SK-N-SH (cell line): ENCODE data around the gene AUTS2. TPM values are rescaled to one million over a fixed set of nuclear protein-coding genes. Genes with fewer than 3 reads are reported as not detected.

Source experiments
- CTCF ChIA-PET: fragments of 300-600, 350-600 bp; formaldehyde crosslinking; extraction: SDS; loops from one replicate; lab custom pipeline; 2021; lab: Yijun Ruan, JAX
- POLR2A ChIA-PET: fragments of 350-600 bp; sonication (Branson Sonifier 250); formaldehyde crosslinking; extraction: SDS; loops from one replicate; lab custom pipeline; 2020; ENCODE audit warnings: antibody characterized with exemption, inconsistent platforms; lab: Yijun Ruan, JAX
- DNase-seq: peaks from one replicate; pipeline ENCODE4 v3.0.0; 2012
- H2AFZ ChIP-seq: fragments of 200-600 bp; sonication (generic); 2 replicates; pipeline ENCODE4 v1.8.1; 2016; ENCODE audit warnings: antibody characterized with exemption, mild to moderate bottlenecking, low read depth
- H3F3A ChIP-seq: fragments of 200-600 bp; sonication (generic); replicated peaks from 2 replicates; pipeline ENCODE3; 2016; ENCODE audit warnings: antibody characterized with exemption, mild to moderate bottlenecking; ENCODE audit not compliant: insufficient read depth
- H3K27ac ChIP-seq, 2 experiments: fragments of 200-500 bp in 1 of 2; fragments of 200-600 bp in 1 of 2; sonication (Bioruptor generic) in 1 of 2; sonication (generic), shearing (Covaris generic) in 1 of 2; 2 replicates each; pipeline versions ENCODE4 v1.5.1 to v1.6.1; 2014 to 2016; ENCODE audit warnings: low read depth in 2 of 2, inconsistent platforms in 1 of 2, low read length in 1 of 2, mild to moderate bottlenecking in 1 of 2, mixed read lengths in 1 of 2
- H3K27me3 ChIP-seq: fragments of 200-600 bp; sonication (generic), shearing (Covaris generic); 2 replicates; pipeline ENCODE4 v1.6.1; 2016; ENCODE audit warnings: mixed run types; ENCODE audit not compliant: insufficient read depth
- H3K36me3 ChIP-seq, 2 experiments: fragments of 200-500 bp in 1 of 2; fragments of 200-600 bp in 1 of 2; sonication (Bioruptor generic) in 1 of 2; sonication (generic) in 1 of 2; replicated peaks in 1 of 2; 2 replicates each; pipeline versions ENCODE3 to v1.5.1; 2014 to 2016; ENCODE audit warnings: low read length in 1 of 2, mild to moderate bottlenecking in 1 of 2; ENCODE audit not compliant: insufficient read depth in 2 of 2, control insufficient read depth in 1 of 2
- H3K4me1 ChIP-seq, 2 experiments: fragments of 200-500 bp in 1 of 2; fragments of 200-600 bp in 1 of 2; sonication (Bioruptor generic) in 1 of 2; sonication (generic), shearing (Covaris generic) in 1 of 2; 2 replicates each; pipeline versions ENCODE4 v1.5.1 to v1.6.1; 2014 to 2016; ENCODE audit warnings: low read depth in 1 of 2, low read length in 1 of 2, mixed run types in 1 of 2; ENCODE audit not compliant: insufficient read depth in 2 of 2, control insufficient read depth in 1 of 2
- H3K4me2 ChIP-seq: fragments of 200-600 bp; sonication (generic), shearing (Covaris generic); 2 replicates; pipeline ENCODE4 v1.6.1; 2017; ENCODE audit warnings: mixed run types
- H3K4me3 ChIP-seq, 2 experiments: fragments of 200-500 bp in 1 of 2; fragments of 200-600 bp in 1 of 2; sonication (Bioruptor generic) in 1 of 2; sonication (generic), shearing (Covaris generic) in 1 of 2; 2 replicates each; pipeline versions ENCODE4 v1.5.1 to v1.8.1; 2014 to 2016; ENCODE audit warnings: low read depth in 2 of 2, inconsistent platforms in 1 of 2, low read length in 1 of 2, mild to moderate bottlenecking in 1 of 2, mixed read lengths in 1 of 2, moderate library complexity in 1 of 2
- H3K79me2 ChIP-seq: fragments of 200-600 bp; sonication (generic); 2 replicates; pipeline ENCODE4 v1.8.1; 2017; ENCODE audit warnings: mild to moderate bottlenecking; ENCODE audit not compliant: insufficient read depth
- H3K9ac ChIP-seq: fragments of 200-600 bp; sonication (generic); 2 replicates; pipeline ENCODE4 v1.6.1; 2017; ENCODE audit warnings: mixed run types
- H3K9me2 ChIP-seq: fragments of 200-600 bp; sonication (generic); 2 replicates; pipeline ENCODE4 v1.6.1; 2017; ENCODE audit warnings: mixed run types
- H3K9me3 ChIP-seq: fragments of 200-600 bp; sonication (generic); 2 replicates; pipeline ENCODE4 v1.6.1; 2017; ENCODE audit warnings: mixed run types, mild to moderate bottlenecking, moderate library complexity
- H4K20me1 ChIP-seq: fragments of 200-600 bp; sonication (generic); 2 replicates; pipeline ENCODE4 v1.6.1; 2017; ENCODE audit warnings: mild to moderate bottlenecking, mixed run types; ENCODE audit not compliant: insufficient read depth
- CHD2 ChIP-seq: fragments of 150-350 bp; IDR thresholded peaks from 2 replicates; pipeline ENCODE4 v1.6.1; 2018; ENCODE audit warnings: low read length; ENCODE audit not compliant: partially characterized antibody
- CTCF ChIP-seq: fragments of 200-600 bp; sonication (generic); IDR thresholded peaks from 2 replicates; pipeline ENCODE4 v1.6.1; 2017; ENCODE audit warnings: antibody characterized with exemption, mild to moderate bottlenecking, moderate library complexity
- ELF1 ChIP-seq: IDR thresholded peaks from 2 replicates; pipeline ENCODE4 v1.4.0; 2012
- EP300 ChIP-seq, 2 experiments: IDR thresholded peaks; 2 replicates each; pipeline versions ENCODE4 v1.4.0 to v1.6.1; 2012; ENCODE audit warnings: borderline replicate concordance in 1 of 2, low read depth in 1 of 2, low read length in 1 of 2
- FOXJ3 ChIP-seq: sonication (generic); formaldehyde crosslinking; IDR thresholded peaks from 2 replicates; pipeline ENCODE4 v1.5.1; 2020; ENCODE audit warnings: mild to moderate bottlenecking, missing genetic modification reagents
- FOXM1 ChIP-seq: IDR thresholded peaks from 2 replicates; pipeline ENCODE4 v1.4.0; 2012; ENCODE audit warnings: low read depth, mild to moderate bottlenecking
- GATA2 ChIP-seq: sonication (generic); formaldehyde crosslinking; IDR thresholded peaks from 2 replicates; pipeline ENCODE4 v1.5.0; 2020; ENCODE audit warnings: mild to moderate bottlenecking, missing genetic modification reagents
- IRF3 ChIP-seq: fragments of 150-350 bp; IDR thresholded peaks from 2 replicates; pipeline ENCODE4 v1.6.1; 2016; ENCODE audit warnings: mild to moderate bottlenecking, low read depth, low read length
- JUND ChIP-seq: IDR thresholded peaks from 2 replicates; pipeline ENCODE4 v1.4.0; 2012
- MXI1 ChIP-seq: IDR thresholded peaks from 2 replicates; pipeline ENCODE4 v1.6.1; 2012; ENCODE audit warnings: mild to moderate bottlenecking, low read depth, low read length, improper control_type of control experiment
- PBX3 ChIP-seq: IDR thresholded peaks from 2 replicates; pipeline ENCODE4; 2012
- RAD21 ChIP-seq: IDR thresholded peaks from 2 replicates; pipeline ENCODE4 v1.6.1; 2012; ENCODE audit warnings: mild to moderate bottlenecking, low read length
- RFX5 ChIP-seq: IDR thresholded peaks from 2 replicates; pipeline ENCODE4 v1.6.1; 2012; ENCODE audit warnings: mild to moderate bottlenecking, improper control_type of control experiment, low read length
- SMC3 ChIP-seq: IDR thresholded peaks from 2 replicates; pipeline ENCODE4 v1.6.1; 2012; ENCODE audit warnings: low read depth, low read length, improper control_type of control experiment
- USF2 ChIP-seq: fragments of 150-350 bp; IDR thresholded peaks from 2 replicates; pipeline ENCODE4 v1.6.1; 2017; ENCODE audit warnings: antibody characterized with exemption, low read length, low read depth, borderline replicate concordance
- YY1 ChIP-seq: IDR thresholded peaks from 2 replicates; pipeline ENCODE4 v1.4.0; 2012; ENCODE audit warnings: low read depth, mild to moderate bottlenecking
- WGBS: methylation state at CpG from one replicate; pipeline ENCODE4 v1.1.6; 2017; ENCODE audit warnings: low lambda C conversion rate; 5-methylcytosine and 5-hydroxymethylcytosine counted together
- polyA plus RNA-seq, 3 experiments: library from polyadenylated mRNA; depleted of rRNA; stranded (reverse); fragments of >200 nt; gene quantifications; 2 replicates each; pipeline ENCODE4 v1.2.3, GENCODE V29; 2012

AUTS2 gene
- polyA plus RNA-seq, 1 of the 3 experiments (the other 2 are of a cell fraction) = 15.6 TPM

GRCh38 chr7:70622936-70623335, 1024.7 kb downstream of the AUTS2 start:
- Histone ChIP-seq H3K9me3 (no peaks in the 10 kb centered on the region), H3K4me2 (no peak overlapping the region), H3K36me3 (no peaks in the 10 kb centered on the region), H3F3A (no peaks in the 10 kb centered on the region), H3K79me2 (no peaks in the 10 kb centered on the region), H3K9me2 (no peaks in the 10 kb centered on the region), H3K4me1 (peaks cover 0 to 12% of the 10 kb centered on the region in 2 experiments; a peak in 1 of 4 replicates), H3K9ac (no peak overlapping the region), H3K27ac (no peak overlapping the region), H3K27me3 (no peaks in the 10 kb centered on the region), H2AFZ (no peak overlapping the region), H3K4me3 (no peak overlapping the region), H4K20me1 (no peaks in the 10 kb centered on the region)
- WGBS = 92% methylated on average over 5 of the region's 5 CpGs
- DNase-seq = no peak
- TF ChIP-seq CHD2 = no peak
- no peak for TF ChIP-seq GATA2 (CRISPR knock-in tag)
- TF ChIP-seq EP300 (IDR thresholded peaks at IDR 0.05; ENCODE audit: borderline replicate concordance in 1 of 2, low read depth in 1 of 2, low read length in 1 of 2) = no peak
- no peak for TF ChIP-seq PBX3
- no peak for TF ChIP-seq RAD21
- TF ChIP-seq MXI1 = no peak
- no peak for TF ChIP-seq YY1
- TF ChIP-seq JUND = no peak
- TF ChIP-seq CTCF = no peak
- TF ChIP-seq FOXM1 = no peak
- no peak for TF ChIP-seq IRF3
- no peak for TF ChIP-seq ELF1
- TF ChIP-seq SMC3 = no peak
- no peak for TF ChIP-seq FOXJ3 (CRISPR knock-in tag)
- TF ChIP-seq RFX5 = no peak
- TF ChIP-seq USF2 = no peak
- CTCF ChIA-PET = no interaction called here
- POLR2A ChIA-PET = no interaction called here
